ENCODE measurements around the gene ZNF563. TPM values are rescaled to one million over a fixed set of nuclear protein-coding genes. Genes with fewer than 3 reads are reported as not detected.

Gene ZNF563
- total and polyA plus RNA-seq, 2 donors (not counting 1 experiment from before 2014, with no cell fraction given) = 1.5 to 7.3 TPM

- no peak for ATAC-seq (ENCODE audit: low read depth)
- WGBS (ENCODE audit: insufficient coverage) = 99% methylated on average over 14 of the region's 14 CpGs
- intact Hi-C loops (cut with micrococcal nuclease) = no loop called here
- Mint-ChIP-seq H3K9me3 (ENCODE audit: insufficient read depth) (peaks cover 3% of the 10 kb centered on the region), H3K27ac (no peak overlapping the region), H3K4me3 (no peak overlapping the region), H3K4me1 (peaks cover 23% of the 10 kb centered on the region), H3K27me3 (no peaks in the 10 kb centered on the region)
- H3K4me3 ChIP-seq (ENCODE audit: control extremely low read depth in 1 of 5, extremely low read depth in 1 of 5, insufficient read depth in 1 of 5, low read depth in 2 of 5, low read length in 4 of 5) = no peak overlapping the region
- TF ChIP-seq EZH2 (IDR thresholded peaks at IDR 0.05; ENCODE audit: borderline replicate concordance, insufficient read depth, low read depth, low read length, poor library complexity, severe bottlenecking) = no peak
- TF ChIP-seq CTCF (IDR thresholded peaks at IDR 0.05) = no peak
- ChIA-PET CTCF (no interaction called here), POLR2A (no interaction called here)
- H3K4me1 ChIP-seq (ENCODE audit: control insufficient read depth in 2 of 2, insufficient read depth in 2 of 2, low read length in 2 of 2) = peaks cover 0 to 1% of the 10 kb centered on the region in 2 donors
- DNase-seq = no peak
- no peak overlapping the region for H2AFZ ChIP-seq (ENCODE audit: insufficient read depth, low read depth, low read length, poor library complexity, severe bottlenecking)
- peaks cover 2 to 6% (median 4%) of the 10 kb centered on the region in 3 donors for H3K9me3 ChIP-seq (ENCODE audit: control extremely low read depth in 1 of 3, control insufficient read depth in 2 of 3, insufficient read depth in 1 of 3, low read length in 2 of 3)
- H4K20me1 ChIP-seq (ENCODE audit: control insufficient read depth, insufficient read depth, low read length, poor library complexity, severe bottlenecking) = peaks cover 38% of the 10 kb centered on the region
- no peak overlapping the region for H3K4me2 ChIP-seq (replicated peaks; ENCODE audit: low read depth, low read length, poor library complexity, severe bottlenecking)
- no peak overlapping the region for H3K27ac ChIP-seq (ENCODE audit: low read length in 2 of 2)
- no peaks in the 10 kb centered on the region for H3K27me3 ChIP-seq (replicated peaks in 1 of 4; ENCODE audit: control extremely low read depth in 1 of 4, control insufficient read depth in 3 of 4, insufficient read depth in 4 of 4, low read length in 3 of 4)
- H3K79me2 ChIP-seq (ENCODE audit: control insufficient read depth, insufficient read depth, low read length) = peaks cover 90% of the 10 kb centered on the region
- peaks cover 0 to 5% of the 10 kb centered on the region in 2 experiments for H3K36me3 ChIP-seq (replicated peaks in 1 of 2; ENCODE audit: control extremely low read depth in 1 of 2, control insufficient read depth in 1 of 2, extremely low read depth in 1 of 2, insufficient read depth in 2 of 2, low read length in 1 of 2)
- H3K9ac ChIP-seq (ENCODE audit: low read length) = no peak overlapping the region
Observed at GRCh38 chr19:12284226-12284625, 49.2 kb downstream of the ZNF563 start.

- H3K27ac ChIP-seq (ENCODE audit: low read length in 2 of 2) = no peak overlapping the region
- H4K20me1 ChIP-seq (ENCODE audit: control insufficient read depth, insufficient read depth, low read length, poor library complexity, severe bottlenecking) = peaks cover 13% of the 10 kb centered on the region
- peaks cover 13% of the 10 kb centered on the region for H3K4me1 Mint-ChIP-seq
- no peak overlapping the region for H3K4me3 ChIP-seq (ENCODE audit: control extremely low read depth in 1 of 5, extremely low read depth in 1 of 5, insufficient read depth in 1 of 5, low read depth in 2 of 5, low read length in 4 of 5)
- H2AFZ ChIP-seq (ENCODE audit: insufficient read depth, low read depth, low read length, poor library complexity, severe bottlenecking) = no peak overlapping the region
- H3K9ac ChIP-seq (ENCODE audit: low read length) = no peak overlapping the region
- intact Hi-C loops (cut with micrococcal nuclease) = no loop called here
- POLR2A ChIA-PET = interaction anchor here (0.7 kb wide), 1 partner anchor 124 kb away, joined by 4 read pairs; no protein-coding TSS in a partner anchor
- H3K27me3 Mint-ChIP-seq = no peaks in the 10 kb centered on the region
- no peak overlapping the region for H3K27ac Mint-ChIP-seq
- peaks cover 72% of the 10 kb centered on the region for H3K79me2 ChIP-seq (ENCODE audit: control insufficient read depth, insufficient read depth, low read length)
- DNase-seq = no peak
- peaks cover 4 to 31% of the 10 kb centered on the region in 2 experiments for H3K36me3 ChIP-seq (replicated peaks in 1 of 2; ENCODE audit: control extremely low read depth in 1 of 2, control insufficient read depth in 1 of 2, extremely low read depth in 1 of 2, insufficient read depth in 2 of 2, low read length in 1 of 2)
- no peak overlapping the region for H3K4me2 ChIP-seq (replicated peaks; ENCODE audit: low read depth, low read length, poor library complexity, severe bottlenecking)
- no peak for ATAC-seq (ENCODE audit: low read depth)
- peaks cover 12 to 42% (median 32%) of the 10 kb centered on the region in 3 donors for H3K9me3 ChIP-seq (ENCODE audit: control extremely low read depth in 1 of 3, control insufficient read depth in 2 of 3, insufficient read depth in 1 of 3, low read length in 2 of 3)
- H3K4me3 Mint-ChIP-seq = no peak overlapping the region
- no peaks in the 10 kb centered on the region for H3K4me1 ChIP-seq (ENCODE audit: control insufficient read depth in 2 of 2, insufficient read depth in 2 of 2, low read length in 2 of 2)
- H3K27me3 ChIP-seq (replicated peaks in 1 of 4; ENCODE audit: control extremely low read depth in 1 of 4, control insufficient read depth in 3 of 4, insufficient read depth in 4 of 4, low read length in 3 of 4) = no peaks in the 10 kb centered on the region
- WGBS (ENCODE audit: insufficient coverage) = no CpG with 5 or more reads among the region's 2 CpGs
- TF ChIP-seq EZH2 (IDR thresholded peaks at IDR 0.05; ENCODE audit: borderline replicate concordance, insufficient read depth, low read depth, low read length, poor library complexity, severe bottlenecking) = no peak
- H3K9me3 Mint-ChIP-seq (ENCODE audit: insufficient read depth) = peaks cover 18% of the 10 kb centered on the region
- CTCF ChIA-PET = no interaction called here
Observed at GRCh38 chr19:12278713-12279112, 54.7 kb downstream of the ZNF563 start.

Measured in B cell (primary cell).